ENCODE data around the gene PARD3. TPM values are rescaled to one million over a fixed set of nuclear protein-coding genes. Genes with fewer than 3 reads are reported as not detected.

The PARD3 gene
- total RNA-seq, 1 donor = 42.1 TPM

DNA sequence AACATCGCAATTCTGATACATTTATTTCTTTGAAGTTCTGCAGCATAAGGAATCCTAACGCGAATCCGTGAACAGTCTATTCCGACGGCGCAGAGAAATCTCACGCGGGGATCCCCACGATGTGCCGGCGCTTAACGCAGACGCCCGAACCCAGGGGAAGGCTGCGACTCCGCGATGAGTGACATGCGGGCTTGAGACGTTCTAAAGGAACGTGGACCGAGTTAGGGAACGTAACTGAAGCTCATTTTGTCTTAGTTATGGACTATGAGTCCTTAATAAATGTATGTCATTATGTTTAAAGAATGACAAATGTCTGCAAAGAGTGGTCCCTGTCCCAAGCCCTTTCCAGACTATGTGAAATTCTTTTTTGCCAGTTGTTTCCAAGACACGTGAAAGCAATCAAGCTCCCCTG is 995 bp upstream of the PARD3 start:
- TF ChIP-seq, protein P1, sequence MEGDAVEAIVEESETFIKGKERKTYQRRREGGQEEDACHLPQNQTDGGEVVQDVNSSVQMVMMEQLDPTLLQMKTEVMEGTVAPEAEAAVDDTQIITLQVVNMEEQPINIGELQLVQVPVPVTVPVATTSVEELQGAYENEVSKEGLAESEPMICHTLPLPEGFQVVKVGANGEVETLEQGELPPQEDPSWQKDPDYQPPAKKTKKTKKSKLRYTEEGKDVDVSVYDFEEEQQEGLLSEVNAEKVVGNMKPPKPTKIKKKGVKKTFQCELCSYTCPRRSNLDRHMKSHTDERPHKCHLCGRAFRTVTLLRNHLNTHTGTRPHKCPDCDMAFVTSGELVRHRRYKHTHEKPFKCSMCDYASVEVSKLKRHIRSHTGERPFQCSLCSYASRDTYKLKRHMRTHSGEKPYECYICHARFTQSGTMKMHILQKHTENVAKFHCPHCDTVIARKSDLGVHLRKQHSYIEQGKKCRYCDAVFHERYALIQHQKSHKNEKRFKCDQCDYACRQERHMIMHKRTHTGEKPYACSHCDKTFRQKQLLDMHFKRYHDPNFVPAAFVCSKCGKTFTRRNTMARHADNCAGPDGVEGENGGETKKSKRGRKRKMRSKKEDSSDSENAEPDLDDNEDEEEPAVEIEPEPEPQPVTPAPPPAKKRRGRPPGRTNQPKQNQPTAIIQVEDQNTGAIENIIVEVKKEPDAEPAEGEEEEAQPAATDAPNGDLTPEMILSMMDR (IDR thresholded peaks at IDR 0.05; ENCODE audit: insufficient read depth, low read length) = no peak
- no peak for DNase-seq (ENCODE audit: low read depth)
- peak overlapping the region; percentile 84 for H3K4me3 ChIP-seq (ENCODE audit: low read depth, low read length)

DNA sequence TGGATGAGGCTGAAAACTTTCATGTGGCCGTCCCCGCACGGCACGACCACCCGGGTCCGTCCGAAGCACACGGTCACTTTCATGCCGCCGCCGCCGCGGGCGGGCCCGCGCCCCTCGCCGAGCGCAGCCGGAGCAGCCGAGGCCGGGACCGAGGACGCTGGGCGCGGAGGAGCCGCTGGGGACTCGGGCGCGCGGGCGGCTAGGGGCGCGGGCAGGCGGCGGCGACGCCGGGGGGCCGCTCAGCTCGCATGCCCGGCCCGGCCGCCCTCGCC is 247 bp downstream of the PARD3 start:
- TF ChIP-seq, protein P1 (IDR thresholded peaks at IDR 0.05; ENCODE audit: insufficient read depth, low read length) = no peak
- DNase-seq (ENCODE audit: low read depth) = no peak
- peak overlapping the region; percentile 84 for H3K4me3 ChIP-seq (ENCODE audit: low read depth, low read length)

DNA sequence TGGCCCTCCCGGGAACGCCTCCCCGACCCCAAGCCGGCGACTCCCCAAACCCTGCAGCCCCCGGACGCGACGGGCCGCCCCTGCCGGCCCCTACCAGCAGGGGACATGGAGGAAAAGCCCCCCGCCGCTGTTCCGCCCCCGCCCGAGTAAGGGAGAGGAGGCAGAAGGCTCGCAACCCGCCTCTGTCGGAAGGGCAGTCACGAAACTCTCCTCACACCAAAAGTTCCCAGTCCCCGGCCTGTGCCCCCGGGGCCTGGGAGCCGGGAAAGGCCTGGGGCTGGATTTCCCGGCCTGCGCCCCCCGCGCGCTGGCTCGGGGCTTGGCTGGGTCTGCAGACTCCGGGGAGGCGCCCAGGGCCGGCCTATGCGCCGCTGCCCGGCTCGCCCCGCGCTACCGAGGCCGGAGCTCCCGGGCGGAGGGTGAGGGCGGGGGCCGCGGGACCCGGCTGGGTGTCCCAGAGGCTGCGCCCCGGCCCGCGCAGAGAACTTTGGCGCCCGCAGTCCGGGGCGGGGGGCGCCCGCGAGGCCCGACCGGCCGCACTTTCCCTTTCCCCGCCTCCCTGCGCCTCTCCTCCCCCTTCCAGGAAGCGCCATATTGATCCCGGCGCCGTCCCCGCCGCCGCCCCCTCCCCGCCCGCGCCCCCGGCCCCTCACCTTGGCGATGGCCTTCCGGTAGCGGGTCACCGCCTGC is 728 bp downstream of the PARD3 start:
- peak; percentile 29 for DNase-seq (ENCODE audit: low read depth)
- TF ChIP-seq, protein P1 (IDR thresholded peaks at IDR 0.05; ENCODE audit: insufficient read depth, low read length) = no peak
- peak overlapping the region; percentile 84 for H3K4me3 ChIP-seq (ENCODE audit: low read depth, low read length)

DNA sequence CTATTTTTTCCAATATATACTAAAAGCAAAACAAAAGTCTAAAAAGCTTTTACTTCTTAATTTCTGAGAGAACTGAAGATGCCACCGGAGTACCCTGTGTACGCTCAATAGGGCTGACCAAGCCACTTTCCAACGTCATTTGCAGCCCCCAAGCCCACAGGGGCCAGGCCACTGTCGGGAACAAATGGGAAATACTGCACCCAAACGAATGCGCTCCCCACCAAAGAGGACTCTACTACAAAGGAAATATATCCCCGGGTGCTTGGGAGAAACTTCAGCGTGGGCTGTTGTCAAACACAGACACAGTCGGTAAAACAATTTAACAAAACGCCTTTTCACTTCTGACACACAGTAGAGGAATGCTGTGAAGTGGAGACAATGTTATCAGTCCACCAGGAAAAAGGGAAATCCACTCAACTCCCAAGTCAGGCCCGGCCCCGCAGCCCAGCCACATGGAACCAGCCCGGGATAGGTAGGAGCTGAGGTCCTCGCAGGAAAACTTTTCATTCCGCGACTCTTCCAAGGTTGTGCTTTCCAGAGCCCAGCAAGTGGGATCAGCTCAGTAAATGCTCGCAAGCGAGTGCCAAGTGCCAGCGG is 1.4 kb downstream of the PARD3 start:
- TF ChIP-seq, protein P1 (IDR thresholded peaks at IDR 0.05; ENCODE audit: insufficient read depth, low read length) = no peak
- DNase-seq (ENCODE audit: low read depth) = peak; percentile 83
- H3K4me3 ChIP-seq (ENCODE audit: low read depth, low read length) = peak overlapping the region; percentile 84

DNA sequence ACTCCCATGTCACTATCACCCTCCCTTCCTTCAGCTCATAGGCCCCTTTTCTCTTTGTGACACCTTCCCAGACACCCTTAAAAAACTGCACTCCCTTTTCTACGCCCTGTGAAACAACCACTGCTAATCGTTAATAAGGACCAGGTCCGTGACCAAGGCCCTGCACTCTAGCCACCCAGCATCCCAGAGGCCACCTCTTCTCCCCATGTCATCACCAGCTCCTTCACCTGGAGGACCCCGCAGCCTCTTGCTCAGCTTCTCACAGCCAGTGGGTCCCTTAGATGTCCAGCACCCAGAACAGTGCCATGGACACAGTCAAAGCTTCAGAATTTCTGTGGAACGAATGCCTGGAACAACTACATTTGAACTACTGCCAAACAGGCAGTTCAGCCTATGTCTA is 2.3 kb downstream of the PARD3 start:
- DNase-seq (ENCODE audit: low read depth) = no peak
- TF ChIP-seq, protein P1 (IDR thresholded peaks at IDR 0.05; ENCODE audit: insufficient read depth, low read length) = no peak
- H3K4me3 ChIP-seq (ENCODE audit: low read depth, low read length) = peak overlapping the region; percentile 14

DNA sequence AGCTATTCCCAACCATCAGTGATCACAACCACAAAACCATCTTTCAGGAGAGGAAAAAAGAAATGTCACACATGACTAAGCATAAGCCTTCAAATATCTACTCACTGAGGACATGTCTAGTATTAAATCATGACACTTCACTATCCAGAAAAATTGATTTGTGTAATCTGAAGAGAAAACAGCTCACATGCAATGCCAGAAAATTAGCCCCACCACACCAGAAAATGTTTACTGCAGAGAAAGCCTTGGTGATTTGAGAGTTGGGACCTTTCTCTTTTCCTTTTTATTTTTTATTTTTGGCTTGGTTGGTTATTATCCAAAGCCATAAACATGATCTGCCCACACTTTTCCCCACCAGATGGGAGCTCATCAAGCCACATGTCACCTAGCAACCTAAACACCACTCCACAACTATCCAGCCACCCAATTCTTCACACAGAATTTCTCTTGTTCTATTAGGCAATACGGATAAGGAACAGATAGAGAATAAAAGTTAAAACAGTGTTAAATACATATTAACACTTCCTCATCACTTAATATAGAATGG is 3.1 kb downstream of the PARD3 start:
- TF ChIP-seq, protein P1 (IDR thresholded peaks at IDR 0.05; ENCODE audit: insufficient read depth, low read length) = no peak
- H3K4me3 ChIP-seq (ENCODE audit: low read depth, low read length) = no peak overlapping the region
- DNase-seq (ENCODE audit: low read depth) = peak; percentile 31
